Pancreas (tissue), 10 donors: ENCODE results near the gene EPHA8. TPM values are rescaled to one million over a fixed set of nuclear protein-coding genes. Genes with fewer than 3 reads are reported as not detected.

Experiments used
- ATAC-seq, 4 donors: fragments of 200-7000 bp; cut with Tn5 transposase; one replicate each; pipeline versions ENCODE4 v1.8.0 to v1.9.1; 2020; ENCODE audit warnings: mild to moderate bottlenecking in 4 of 4, moderate library complexity in 4 of 4
- DNase-seq, 6 donors: peaks; one replicate each; pipeline ENCODE4 v3.0.0-alpha.2; 2020
- FAIRE-seq: peaks from 2 replicates; lab custom pipeline; 2012; peaks lifted over from hg19 to GRCh38; lab: Jason Lieb, UNC
- H3K27ac ChIP-seq, 4 donors: fragments of 200-600 bp; sonication (generic); 1 replicate in 3 of 4; 2 replicates in 1 of 4; pipeline versions ENCODE4 v1.5.0 to v1.8.0; 2020
- H3K27me3 ChIP-seq, 4 donors: fragments of 200-600 bp; one replicate each; pipeline ENCODE4 v1.8.0; 2021
- H3K36me3 ChIP-seq, 3 donors: fragments of 200-600 bp; sonication (generic) in 1 of 3; one replicate each; pipeline versions ENCODE4 v1.5.0 to v1.8.0; 2020 to 2021
- H3K4me1 ChIP-seq, 3 donors: fragments of 200-600 bp; one replicate each; pipeline ENCODE4 v1.8.0; 2021
- H3K4me3 ChIP-seq, 4 donors: fragments of 200-600 bp; sonication (generic) in 2 of 4; one replicate each; pipeline versions ENCODE4 v1.5.0 to v1.8.0; 2020 to 2021
- H3K9me3 ChIP-seq, 4 donors: fragments of 200-600 bp; one replicate each; pipeline ENCODE4 v1.8.0; 2021
- CTCF ChIP-seq, 4 donors: fragments of 200-600 bp; sonication (generic) in 3 of 4; IDR thresholded peaks; one replicate each; pipeline versions ENCODE4 v1.5.0 to v1.8.0; 2021; ENCODE audit warnings: antibody characterized with exemption in 4 of 4
- WGBS, 2 donors: extraction: QIAGEN DNeasy Blood & Tissue Kit; methylation state at CpG; one replicate each; pipeline ENCODE4 v1.1.7; 2013; 5-methylcytosine and 5-hydroxymethylcytosine counted together
- intact Hi-C, 3 donors: fragments of 100-400 bp; cut with DNase I; formaldehyde crosslinking; loops; one replicate each; pipeline versions ENCODE4 v1.11.1 to v1.14.2; 2022
- polyA plus RNA-seq, 2 donors: library from polyadenylated mRNA; stranded (reverse); fragments of 200-250 nt; gene quantifications; one replicate each; pipeline ENCODE4 v1.2.3, GENCODE V29; 2013
- total RNA-seq, 6 donors: library from RNA; stranded (reverse); fragmentation: NEBNext Ultra II Directional in 4 of 6; extraction: Animal tissue kit (Norgen Biotek cat#: 25700) in 4 of 6; gene quantifications; one replicate each; pipeline versions ENCODE4 v1.2.1 to v1.2.4, GENCODE V29; 2021 to 2023
- donor health status: healthy with polysubstance abuse.
- donor health status: DM: no; HTN: no; CAD: no; lungs with moderate emphysema.
- donor health status: DM: no; HTN: no; CAD: no.
- donor health status: control.
- donor health status: control.
- donor health status: Bipolar disorder and iron deficiency.
- donor health status: DM: yes; HTN: yes; CAD: no.
- donor health status: DM: no; HTN: no; CAD: no.
- donor health status: DM: no; HTN: no; CAD: no.
- donor health status: DM: yes; HTN: yes; CAD: no.

Gene EPHA8
- total and polyA plus RNA-seq, 8 donors = 0.57 to 8.1 (median 1.2) TPM

GRCh38 chr1:22592919-22593790 lies 29.9 kb downstream of the EPHA8 start:
- 63 to 73% methylated on average over 34 to 38 of the region's 38 CpGs for WGBS, 2 donors
- Histone ChIP-seq H3K36me3 (no peaks in the 10 kb centered on the region), H3K27ac (no peak overlapping the region), H3K4me1 (no peaks in the 10 kb centered on the region), H3K4me3 (no peak overlapping the region), H3K9me3 (no peaks in the 10 kb centered on the region), H3K27me3 (no peaks in the 10 kb centered on the region)
- intact Hi-C loops = no loop called here
- ATAC-seq (no peak), FAIRE-seq (no peak), DNase-seq (no peak)
- no peak for TF ChIP-seq CTCF (IDR thresholded peaks at IDR 0.05)

- DNase-seq (no peak), FAIRE-seq (no peak), ATAC-seq (no peak)
- no peak overlapping the region for H3K27ac ChIP-seq
- intact Hi-C loops = no loop called here
- no peaks in the 10 kb centered on the region for H3K36me3 ChIP-seq
- TF ChIP-seq CTCF (IDR thresholded peaks at IDR 0.05) = no peak
- H3K9me3 ChIP-seq = no peaks in the 10 kb centered on the region
- no peak overlapping the region for H3K4me3 ChIP-seq
- H3K4me1 ChIP-seq = no peaks in the 10 kb centered on the region
- no peaks in the 10 kb centered on the region for H3K27me3 ChIP-seq
- 80 to 81% methylated on average over 10 of the region's 10 CpGs for WGBS, 2 donors
These were observed 31.1 kb downstream of the EPHA8 start for GRCh38 chr1:22594396-22594795.

GRCh38 chr1:22595108-22595507 lies 31.8 kb downstream of the EPHA8 start:
- intact Hi-C loops = no loop called here
- H3K4me1 ChIP-seq = no peaks in the 10 kb centered on the region
- no peaks in the 10 kb centered on the region for H3K27me3 ChIP-seq
- WGBS, 2 donors = 85 to 90% methylated on average over 7 of the region's 7 CpGs
- H3K4me3 ChIP-seq = no peak overlapping the region
- FAIRE-seq (no peak), ATAC-seq (no peak), DNase-seq (no peak)
- no peak overlapping the region for H3K27ac ChIP-seq
- no peaks in the 10 kb centered on the region for H3K9me3 ChIP-seq
- no peak for TF ChIP-seq CTCF (IDR thresholded peaks at IDR 0.05)
- no peaks in the 10 kb centered on the region for H3K36me3 ChIP-seq

- Histone ChIP-seq H3K9me3 (no peaks in the 10 kb centered on the region), H3K27ac (no peak overlapping the region), H3K36me3 (no peaks in the 10 kb centered on the region), H3K4me1 (no peaks in the 10 kb centered on the region), H3K27me3 (no peaks in the 10 kb centered on the region), H3K4me3 (no peak overlapping the region)
- 84 to 86% methylated on average over 30 of the region's 30 CpGs for WGBS, 2 donors
- intact Hi-C loops = no loop called here
- no peak for ATAC-seq
- TF ChIP-seq CTCF (IDR thresholded peaks at IDR 0.05) = no peak
- no peak for DNase-seq
- no peak for FAIRE-seq
These were observed 34.1 kb downstream of the EPHA8 start for GRCh38 chr1:22597301-22597965.

- TF ChIP-seq CTCF (IDR thresholded peaks at IDR 0.05) = no peak
- no peak for DNase-seq
- no peaks in the 10 kb centered on the region for H3K27me3 ChIP-seq
- 82 to 91% methylated on average over 8 of the region's 8 CpGs for WGBS, 2 donors
- H3K4me3 ChIP-seq = no peak overlapping the region
- no peaks in the 10 kb centered on the region for H3K36me3 ChIP-seq
- no peaks in the 10 kb centered on the region for H3K9me3 ChIP-seq
- FAIRE-seq = no peak
- ATAC-seq = no peak
- H3K27ac ChIP-seq = no peak overlapping the region
- intact Hi-C loops = no loop called here
- no peaks in the 10 kb centered on the region for H3K4me1 ChIP-seq
These were observed 34.7 kb downstream of the EPHA8 start for GRCh38 chr1:22597996-22598395.
